Motor neuron (in vitro differentiated cells): Measurements from ENCODE around the gene SCAND1. TPM values are rescaled to one million over a fixed set of nuclear protein-coding genes. Genes with fewer than 3 reads are reported as not detected.
"Not testable (repeated sequence)": the region's sequence is repeated elsewhere in the genome, so short reads cannot be mapped to it uniquely, and the experiment has no call there.

Source experiments
- ATAC-seq, 8 experiments: fragments of 200-7000 bp; cut with Tn5 transposase; replicated peaks in 6 of 8; 2 replicates each; pipeline ENCODE4 v1.8.0; 2021; ENCODE audit warnings: mild to moderate bottlenecking in 8 of 8, moderate library complexity in 8 of 8
- H3K27ac ChIP-seq, 2 donors: fragments of 250-450 bp; sonication (Bioruptor Pico); 2 replicates each; pipeline ENCODE4 v1.9.0; 2021; ENCODE audit warnings: antibody characterized with exemption in 2 of 2, mild to moderate bottlenecking in 2 of 2, moderate library complexity in 1 of 2
- H3K4me1 ChIP-seq, 2 donors: fragments of 250-450 bp; sonication (Bioruptor Pico); replicated peaks in 1 of 2; 2 replicates each; pipeline ENCODE4 v1.6.1; 2021; ENCODE audit warnings: antibody characterized with exemption in 2 of 2, mild to moderate bottlenecking in 2 of 2, moderate library complexity in 1 of 2
- H3K4me3 ChIP-seq, 5 donors: fragments of 250-450 bp; sonication (Bioruptor Pico); 2 replicates each; pipeline ENCODE4 v1.9.0; 2021; ENCODE audit warnings: antibody characterized with exemption in 5 of 5, mild to moderate bottlenecking in 5 of 5, moderate library complexity in 4 of 5
- WGBS, 10 experiments: fragments of 450-650 bp; shearing (Covaris generic); methylation state at CpG; one replicate each; pipeline ENCODE4 v1.0.0; 2022; 5-methylcytosine and 5-hydroxymethylcytosine counted together
- in situ Hi-C, 9 experiments: fragments of 400-800 bp; cut with MboI; loops; one replicate each; pipeline ENCODE4 v1.15.0; 2021; ENCODE audit warnings: low sequenced_read_pairs in 9 of 9, low pct_unique_long_range_greater_than_20kb in 2 of 9; ENCODE audit not compliant: unreplicated experiment in 9 of 9
- total RNA-seq, 8 experiments: library from RNA; unstranded; fragments of 300-600 nt; gene quantifications; 2 replicates each; pipeline versions ENCODE4 v1.2.3 to v1.2.4, GENCODE V29; 2022

The SCAND1 gene
- total RNA-seq, 8 experiments from 2014 or later = 53.6 to 84.7 (median 63.7) TPM

- Histone ChIP-seq H3K4me1 (peaks cover 11 to 12% of the 10 kb centered on the region in 2 donors), H3K4me3 (peak overlapping the region; percentile 70 to 92 (median 76)), H3K27ac (peak overlapping the region; percentile 96 to 99)
- peak; percentile 24 to 49 (median 33) for ATAC-seq
- in situ Hi-C loops = no loop called here
- 0 to 3% (median 2%) methylated on average over 5 to 13 of the region's 65 CpGs; no CpG with 5 or more reads in 3 of the 10 experiments for WGBS, 10 experiments
Observed at GRCh38 chr20:35953387-35954199, 709 bp downstream of the SCAND1 start.

GRCh38 chr20:35952480-35953386 is 1.6 kb downstream of the SCAND1 start:
- ATAC-seq = no peak

GRCh38 chr20:35952080-35952479 is 2.2 kb downstream of the SCAND1 start:
- WGBS, 10 experiments = 85 to 100% (median 97%) methylated on average over 2 to 11 of the region's 14 CpGs; no CpG with 5 or more reads in 3 of the 10 experiments
- Histone ChIP-seq H3K4me3 (peak overlapping the region in 2 of 5 donors; percentile 76 to 82), H3K27ac (peak overlapping the region in 1 of 2 donors; percentile 99), H3K4me1 (peaks cover 11 to 12% of the 10 kb centered on the region in 2 donors)
- ATAC-seq, in situ Hi-C loops: not testable (repeated sequence)

More at GRCh38 chr20:35952480-35953386, 1.6 kb downstream of the SCAND1 start:
- H3K4me1 ChIP-seq = peaks cover 11 to 12% of the 10 kb centered on the region in 2 donors
- in situ Hi-C loops = no loop called here
- 7 to 91% (median 49%) methylated on average over 2 to 6 of the region's 6 CpGs for WGBS, 10 experiments
- peak overlapping the region; percentile 70 to 92 (median 76) for H3K4me3 ChIP-seq
- peak overlapping the region; percentile 96 to 99 for H3K27ac ChIP-seq

GRCh38 chr20:35950093-35950492 is 4.2 kb downstream of the SCAND1 start:
- 92 to 100% (median 95%) methylated on average over 1 to 7 of the region's 7 CpGs for WGBS, 10 experiments
- no peak overlapping the region for H3K4me3 ChIP-seq
- peaks cover 7 to 8% of the 10 kb centered on the region in 2 donors for H3K4me1 ChIP-seq
- in situ Hi-C loops = no loop called here
- ATAC-seq = no peak
- no peak overlapping the region for H3K27ac ChIP-seq

GRCh38 chr20:35947907-35948306 is 6.4 kb downstream of the SCAND1 start:
- Histone ChIP-seq H3K4me3 (no peak overlapping the region), H3K4me1 (peaks cover 7 to 8% of the 10 kb centered on the region in 2 donors), H3K27ac (no peak overlapping the region)
- WGBS, 10 experiments = 41 to 100% (median 90%) methylated on average over 1 to 2 of the region's 2 CpGs; no CpG with 5 or more reads in 4 of the 10 experiments
- no peak for ATAC-seq
- in situ Hi-C loops = no loop called here

GRCh38 chr20:35947489-35947888 is 6.8 kb downstream of the SCAND1 start:
- in situ Hi-C loops = no loop called here
- WGBS, 10 experiments = 45 to 100% (median 79%) methylated on average over 1 to 9 of the region's 9 CpGs; no CpG with 5 or more reads in 1 of the 10 experiments
- Histone ChIP-seq H3K4me1 (peaks cover 3 to 4% of the 10 kb centered on the region in 2 donors), H3K4me3 (no peak overlapping the region), H3K27ac (no peak overlapping the region)
- ATAC-seq = peak in 3 of 8 experiments; percentile 16 to 76 (median 29)

- in situ Hi-C loops = no loop called here
- 60 to 100% (median 75%) methylated on average over 1 to 2 of the region's 2 CpGs; no CpG with 5 or more reads in 2 of the 10 experiments for WGBS, 10 experiments
- Histone ChIP-seq H3K4me1 (no peaks in the 10 kb centered on the region), H3K4me3 (no peak overlapping the region), H3K27ac (no peak overlapping the region)
- ATAC-seq = peak in 6 of 8 experiments; percentile 19 to 93 (median 44)
Observed at GRCh38 chr20:35942243-35942642, 12.1 kb downstream of the SCAND1 start.

GRCh38 chr20:35941620-35942019 is 12.7 kb downstream of the SCAND1 start:
- in situ Hi-C loops = no loop called here
- Histone ChIP-seq H3K4me1 (no peaks in the 10 kb centered on the region), H3K4me3 (no peak overlapping the region), H3K27ac (no peak overlapping the region)
- ATAC-seq = no peak
- 90 to 100% (median 97%) methylated on average over 1 to 2 of the region's 2 CpGs; no CpG with 5 or more reads in 4 of the 10 experiments for WGBS, 10 experiments

- Histone ChIP-seq H3K27ac (no peak overlapping the region), H3K4me3 (no peak overlapping the region), H3K4me1 (peaks cover 4 to 7% of the 10 kb centered on the region in 2 donors)
- no peak for ATAC-seq
- in situ Hi-C loops = no loop called here
- 67 to 100% (median 92%) methylated on average over 1 to 2 of the region's 3 CpGs; no CpG with 5 or more reads in 7 of the 10 experiments for WGBS, 10 experiments
Observed at GRCh38 chr20:35939264-35939663, 15.0 kb downstream of the SCAND1 start.

- Histone ChIP-seq H3K27ac (no peak overlapping the region), H3K4me3 (no peak overlapping the region), H3K4me1 (peaks cover 4 to 7% of the 10 kb centered on the region in 2 donors)
- 57 to 100% (median 92%) methylated on average over 1 to 3 of the region's 4 CpGs; no CpG with 5 or more reads in 3 of the 10 experiments for WGBS, 10 experiments
- ATAC-seq = no peak
- in situ Hi-C loops = no loop called here
Observed at GRCh38 chr20:35934050-35934449, 20.3 kb downstream of the SCAND1 start.

GRCh38 chr20:35929301-35929700 is 25.0 kb downstream of the SCAND1 start:
- Histone ChIP-seq H3K27ac (no peak overlapping the region), H3K4me3 (no peak overlapping the region), H3K4me1 (no peaks in the 10 kb centered on the region)
- in situ Hi-C loops = no loop called here
- no peak for ATAC-seq
- WGBS, 10 experiments = 83 to 100% (median 100%) methylated on average over 1 to 2 of the region's 2 CpGs; no CpG with 5 or more reads in 3 of the 10 experiments

GRCh38 chr20:35920523-35920922 is 33.8 kb downstream of the SCAND1 start:
- Histone ChIP-seq H3K27ac (no peak overlapping the region), H3K4me1 (no peaks in the 10 kb centered on the region), H3K4me3 (no peak overlapping the region)
- in situ Hi-C loops = no loop called here
- WGBS, 10 experiments = 73 to 100% (median 93%) methylated on average over 1 to 3 of the region's 3 CpGs; no CpG with 5 or more reads in 2 of the 10 experiments
- peak in 3 of 8 experiments; percentile 43 to 83 (median 69) for ATAC-seq
